HepG2 (cell line): ENCODE results near the gene TMEM184B. TPM values are rescaled to one million over a fixed set of nuclear protein-coding genes. Genes with fewer than 3 reads are reported as not detected.

Experiments
- DDIT3 ChIP-seq: sonication (generic); formaldehyde crosslinking; IDR thresholded peaks from 2 replicates; pipeline ENCODE4 v1.4.0; 2020; ENCODE audit warnings: mild to moderate bottlenecking, missing genetic modification reagents
- HINFP ChIP-seq: sonication (generic); formaldehyde crosslinking; IDR thresholded peaks from 2 replicates; pipeline ENCODE4 v1.4.0; 2020; ENCODE audit warnings: low read depth, mild to moderate bottlenecking, missing genetic modification reagents
- KDM2A ChIP-seq: sonication (generic); formaldehyde crosslinking; IDR thresholded peaks from 2 replicates; pipeline ENCODE4 v1.4.0; 2020; ENCODE audit warnings: low read depth, missing genetic modification reagents, borderline replicate concordance
- POLR2A ChIP-seq, 2 experiments: IDR thresholded peaks; 2 replicates each; pipeline ENCODE4 v1.6.1; 2011; ENCODE audit warnings: low read depth in 2 of 2, low read length in 2 of 2, mild to moderate bottlenecking in 1 of 2, moderate library complexity in 1 of 2; ENCODE audit not compliant: insufficient read depth in 1 of 2
- RAD21 ChIP-seq: fragments of 450-650 bp; formaldehyde crosslinking; IDR thresholded peaks from 2 replicates; pipeline ENCODE4 v1.5.0; 2020; ENCODE audit warnings: mild to moderate bottlenecking
- RBM22 ChIP-seq: fragments of 200-400 bp; formaldehyde crosslinking; optimal IDR thresholded peaks from 2 replicates; pipeline ENCODE3; 2017; ENCODE audit warnings: mild to moderate bottlenecking, low read length, moderate library complexity
- UBTF ChIP-seq: sonication (generic); formaldehyde crosslinking; IDR thresholded peaks from 2 replicates; pipeline ENCODE4 v1.4.0; 2020; ENCODE audit warnings: mild to moderate bottlenecking, missing genetic modification reagents
- ZNF101 ChIP-seq: sonication (generic); formaldehyde crosslinking; IDR thresholded peaks from 2 replicates; pipeline ENCODE4 v1.4.0; 2020; ENCODE audit warnings: mild to moderate bottlenecking, low read depth, missing genetic modification reagents, borderline replicate concordance
- ZNF672 ChIP-seq: sonication (generic); formaldehyde crosslinking; IDR thresholded peaks from 2 replicates; pipeline ENCODE4 v1.8.1; 2022; ENCODE audit warnings: missing genetic modification reagents
- ZNF749 ChIP-seq: sonication (generic); formaldehyde crosslinking; IDR thresholded peaks from 2 replicates; pipeline ENCODE4 v1.8.0; 2022; ENCODE audit warnings: mild to moderate bottlenecking, missing genetic modification reagents, moderate library complexity, borderline replicate concordance
- ZNF770 ChIP-seq: sonication (generic); formaldehyde crosslinking; IDR thresholded peaks from 2 replicates; pipeline ENCODE4 v1.5.0; 2020; ENCODE audit warnings: mild to moderate bottlenecking, missing genetic modification reagents
- ZNF772 ChIP-seq: sonication (generic); formaldehyde crosslinking; IDR thresholded peaks from 2 replicates; pipeline ENCODE4 v1.5.0; 2020; ENCODE audit warnings: mild to moderate bottlenecking, missing genetic modification reagents
- polyA plus RNA-seq, 8 experiments: library from polyadenylated mRNA; depleted of rRNA in 3 of 8; stranded (reverse) in 7 of 8; unstranded in 1 of 8; fragments of >200 nt; fragmentation: Illumina TruSeq in 4 of 8; extraction: Trizol in 4 of 8; gene quantifications; 2 replicates each; pipeline versions ENCODE4 v1.2.1 to v1.2.3, GENCODE V29; 2011 to 2016; ENCODE audit warnings: low read depth in 4 of 8, missing spikeins in 1 of 8, mixed read lengths in 1 of 8; ENCODE audit not compliant: insufficient read depth in 1 of 8
- total RNA-seq, 5 experiments: library from RNA; depleted of rRNA; stranded (reverse); fragments of >200 nt; fragmentation: Illumina TruSeq; extraction: Trizol; gene quantifications; 2 replicates each; pipeline ENCODE4 v1.2.3, GENCODE V29; 2016; ENCODE audit warnings: low read depth in 1 of 5

The TMEM184B gene
- total and polyA plus RNA-seq, 2 of the 13 experiments (the other 11 are each of a cell fraction or from before 2014, with no cell fraction given), result 15.9 to 16.0 TPM

GRCh38 chr22:38215156-38216038 is 57.4 kb downstream of the TMEM184B start (continued):
- TF ChIP-seq HINFP (CRISPR knock-in tag) (no peak), ZNF749 (CRISPR knock-in tag) (no peak), ZNF772 (no peak), KDM2A (CRISPR knock-in tag) (no peak), ZNF770 (CRISPR knock-in tag) (no peak), POLR2A (IDR thresholded peaks at IDR 0.05; ENCODE audit: insufficient read depth in 1 of 2, low read depth in 2 of 2, low read length in 2 of 2) (0 out of 4 replicates have a peak, but pooled peaks of 1 of the 2 experiments have one; percentile 14), ZNF101 (no peak), DDIT3 (CRISPR knock-in tag) (no peak), ZNF672 (CRISPR knock-in tag) (no peak), UBTF (CRISPR knock-in tag) (no peak), RBM22 (peak; percentile 70), RAD21 (CRISPR knock-in tag) (no peak)
